Left forelimb (tissue), 1 donor: ENCODE measurements around the gene COL24A1.
"Not testable (repeated sequence)": the region's sequence is repeated elsewhere in the genome, so short reads cannot be mapped to it uniquely, and the experiment has no call there.

Source experiments
- DNase-seq: peaks from one replicate; pipeline ENCODE4 v3.0.0-alpha.2; 2018; ENCODE audit warnings: low spot score

COL24A1 gene

DNA sequence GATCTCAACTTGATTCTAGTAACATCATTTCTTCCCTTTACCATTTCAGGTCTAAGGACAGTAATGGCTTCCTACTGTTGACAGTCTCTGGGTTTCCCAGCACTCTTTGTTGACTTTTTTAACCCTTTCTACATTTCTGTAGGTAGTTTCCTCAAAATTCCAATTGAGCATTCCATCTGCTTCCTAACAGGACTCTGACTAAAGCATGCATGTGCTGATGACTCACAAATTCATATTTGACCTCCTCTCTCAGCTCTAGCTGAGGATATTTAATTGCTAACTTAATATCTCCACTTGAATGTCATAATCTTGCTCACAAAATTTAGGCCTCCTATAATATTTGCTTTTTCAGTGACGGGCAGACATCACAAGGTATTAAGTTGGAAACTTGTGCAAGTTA is 355.1 kb downstream of the COL24A1 start:
- DNase-seq, result no peak

DNA sequence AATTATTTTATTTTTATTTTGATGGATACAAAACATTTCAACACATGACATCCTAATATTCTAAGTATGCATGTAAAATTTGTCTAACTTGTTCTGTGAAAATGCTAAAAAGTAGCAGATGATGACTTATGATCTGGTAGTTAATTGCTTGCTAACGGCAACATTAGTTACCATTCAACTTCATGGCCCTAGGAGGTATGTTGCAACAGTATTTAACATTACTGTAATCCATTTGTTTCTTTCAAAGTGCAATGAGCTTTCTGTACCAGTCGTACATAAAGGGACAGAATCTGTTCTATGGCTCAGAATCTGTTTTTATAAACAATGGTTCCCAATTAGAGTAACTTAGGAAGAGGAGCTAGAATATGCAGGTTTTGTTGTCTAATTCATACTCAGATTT is 356.8 kb downstream of the COL24A1 start:
- DNase-seq, result no peak

DNA sequence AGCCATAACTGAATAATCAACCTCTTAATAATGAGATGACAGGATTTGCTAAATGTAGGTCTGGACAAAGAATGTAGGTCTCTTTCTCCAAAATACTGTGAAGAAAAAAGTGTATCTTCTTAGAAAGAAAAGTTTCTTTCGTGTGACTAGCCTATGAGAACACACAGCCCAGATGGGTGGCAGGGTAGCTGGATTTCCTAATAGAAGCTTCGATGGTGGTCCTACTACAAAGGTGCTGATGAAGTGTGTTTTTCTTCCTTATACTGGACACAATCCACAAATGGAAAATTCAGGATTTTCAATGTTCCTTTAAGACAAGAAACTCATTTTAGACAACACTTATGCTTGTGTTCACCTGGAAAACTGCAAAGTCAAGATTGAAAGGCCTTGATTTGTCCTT is 358.2 kb downstream of the COL24A1 start:
- DNase-seq, result no peak

DNA sequence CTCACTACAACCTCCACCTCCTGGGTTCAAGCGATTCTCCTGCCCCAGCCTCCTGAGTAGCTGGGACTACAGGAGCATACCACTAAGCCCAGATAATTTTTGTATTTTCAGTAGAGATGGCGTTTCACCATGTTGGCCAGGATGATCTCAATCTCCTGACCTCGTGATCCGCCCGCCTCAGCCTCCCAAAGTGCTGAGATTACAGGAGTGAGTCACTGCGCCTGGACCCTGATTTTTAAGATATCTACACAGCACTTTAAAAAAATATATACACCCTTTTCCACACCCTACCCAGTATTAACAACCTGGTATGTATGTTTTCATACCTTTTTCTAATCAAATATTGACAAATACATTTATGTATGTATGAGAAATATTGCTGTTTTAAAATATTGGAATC is 379.6 kb downstream of the COL24A1 start:
- not testable (repeated sequence) for DNase-seq

DNA sequence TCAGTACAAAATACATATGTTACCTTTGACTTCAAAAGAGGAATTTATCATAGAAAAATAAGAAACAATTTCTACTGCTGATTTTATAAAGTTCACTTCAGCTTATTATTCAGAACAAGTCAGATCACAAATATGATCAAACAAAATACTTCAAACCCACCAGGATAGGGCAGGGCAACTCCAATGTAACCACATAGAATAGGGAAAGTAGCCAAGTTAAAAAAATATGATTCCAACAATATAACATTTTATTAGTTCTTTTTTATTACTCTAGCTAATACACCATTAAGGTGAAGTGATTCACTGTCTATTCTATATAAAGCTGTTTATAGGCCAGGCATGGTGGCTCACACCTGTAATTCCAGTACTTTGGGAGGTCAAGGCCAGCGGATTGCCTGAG is 393.8 kb downstream of the COL24A1 start:
- no peak for DNase-seq

DNA sequence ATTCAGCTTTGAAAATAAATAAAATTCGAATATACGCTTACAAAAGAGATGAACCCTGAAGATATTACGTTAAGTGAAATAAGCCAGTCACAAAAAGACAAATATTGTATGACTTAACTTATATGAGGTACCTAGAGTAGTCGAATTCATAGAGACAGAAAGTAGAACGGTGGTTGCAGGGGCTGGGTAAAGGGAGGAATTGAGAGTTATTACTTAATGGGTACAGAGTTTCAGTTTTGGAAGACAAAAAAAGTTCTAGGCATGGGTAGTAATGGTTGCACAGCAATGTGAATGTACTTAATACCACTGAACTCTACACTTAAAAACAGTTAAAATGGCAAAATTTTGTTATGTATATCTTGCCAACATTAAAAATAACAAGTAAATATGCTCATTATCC is 399.7 kb downstream of the COL24A1 start:
- DNase-seq, result no peak

DNA sequence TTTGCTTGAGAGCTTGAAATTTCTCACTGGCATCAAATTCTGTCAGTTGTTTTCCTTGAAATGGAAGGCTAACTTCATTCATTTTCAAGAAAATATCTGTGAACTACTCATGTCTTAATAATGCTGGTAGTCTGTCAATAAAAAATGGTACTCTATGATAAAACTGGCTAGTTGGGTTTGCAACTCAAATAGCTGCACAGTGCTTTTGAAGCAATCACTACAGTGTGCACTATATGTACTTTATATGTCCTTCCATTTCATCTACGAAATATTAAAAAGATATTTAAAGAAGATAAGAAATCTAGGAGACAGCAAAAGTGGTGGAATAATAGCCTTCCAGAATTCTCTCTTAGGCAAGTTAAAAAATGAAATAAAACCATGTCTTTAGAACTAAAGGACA is 408.5 kb downstream of the COL24A1 start:
- DNase-seq, result no peak

DNA sequence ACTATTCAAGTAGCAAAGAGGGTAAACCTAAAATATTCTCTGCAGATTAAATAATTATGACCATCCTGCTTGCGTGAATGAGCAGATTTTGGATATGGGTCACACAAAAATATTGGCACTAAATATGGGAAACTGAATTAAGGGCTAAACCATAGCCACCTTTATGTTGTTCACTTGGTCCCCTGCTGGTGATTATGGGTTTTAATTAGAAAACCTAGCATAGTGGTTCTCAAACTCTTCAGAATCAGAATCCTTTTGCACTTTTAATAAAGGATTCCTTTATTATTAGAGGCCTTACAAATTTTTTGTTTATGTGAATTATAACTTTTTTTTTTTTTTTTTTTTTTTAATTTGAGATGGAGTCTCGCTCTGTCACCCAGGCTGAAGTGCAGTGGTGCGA is 409.8 kb downstream of the COL24A1 start:
- DNase-seq, result no peak

DNA sequence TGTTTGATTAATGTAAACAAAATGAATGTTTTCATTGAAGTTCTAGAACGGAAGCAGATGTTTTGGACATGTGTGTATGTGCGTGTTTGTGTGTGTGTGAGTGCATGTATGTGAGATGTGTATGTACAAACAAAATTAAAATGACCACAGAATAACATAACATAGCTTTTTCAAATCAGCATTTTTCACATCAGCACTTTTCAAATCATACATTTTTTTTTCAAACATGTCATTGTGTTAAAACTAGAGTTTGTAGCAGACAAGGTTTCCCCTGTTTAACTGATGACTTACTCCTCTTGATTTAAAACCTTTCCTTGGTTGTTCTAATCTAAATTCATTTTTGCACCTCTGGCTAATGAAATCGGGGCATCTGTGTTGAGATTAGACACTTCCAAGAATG is 412.8 kb downstream of the COL24A1 start:
- no peak for DNase-seq

DNA sequence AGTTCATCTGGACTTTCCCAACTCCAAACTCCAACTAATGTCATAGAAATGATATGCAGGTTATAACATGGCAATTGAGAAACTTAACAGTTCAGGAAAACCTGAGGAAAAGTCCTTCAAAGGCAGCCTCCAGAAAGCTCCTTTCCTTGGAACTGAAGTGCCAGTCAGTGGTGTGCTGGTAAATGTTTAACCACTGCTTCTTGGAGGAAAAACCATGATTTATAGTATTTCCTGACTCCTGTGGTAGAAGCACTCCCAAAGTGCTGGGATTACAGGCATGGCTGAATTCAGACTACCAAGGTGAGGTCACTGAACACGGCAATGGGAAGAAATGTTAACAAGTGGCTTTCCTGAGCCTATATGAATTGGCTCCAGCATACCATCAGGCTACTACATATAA is 421.6 kb downstream of the COL24A1 start:
- DNase-seq, result no peak

DNA sequence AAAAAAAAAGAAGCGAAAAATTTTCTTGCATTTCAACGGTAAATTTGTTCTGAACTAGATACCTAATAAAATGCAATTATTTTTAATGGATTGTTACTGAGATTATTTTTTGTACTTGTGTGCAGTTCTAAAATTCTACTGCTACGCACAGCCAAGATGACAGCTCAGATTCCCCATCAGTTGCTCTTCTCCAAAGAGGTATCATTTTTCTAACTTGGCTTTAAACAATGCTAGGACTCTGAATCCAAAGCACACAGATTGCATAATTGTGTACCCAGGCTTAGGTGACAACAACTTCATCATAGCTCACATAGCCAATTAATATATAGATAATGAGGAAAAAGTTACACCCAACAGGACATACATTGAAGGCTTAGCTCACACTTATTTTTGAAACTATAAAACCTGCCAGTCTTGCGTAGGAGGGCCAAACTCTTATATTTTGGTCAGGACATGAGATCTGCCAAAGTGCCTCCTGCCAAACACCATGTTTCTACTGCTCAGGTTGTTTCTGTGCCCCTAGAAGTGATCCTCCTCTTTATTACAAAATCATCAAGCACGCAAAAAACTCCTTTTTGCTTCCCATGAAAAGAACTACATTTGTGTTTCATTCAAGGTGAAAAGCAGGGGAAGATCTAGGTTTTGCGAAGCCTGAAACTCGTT is 437.8 kb downstream of the COL24A1 start:
- no peak for DNase-seq

DNA sequence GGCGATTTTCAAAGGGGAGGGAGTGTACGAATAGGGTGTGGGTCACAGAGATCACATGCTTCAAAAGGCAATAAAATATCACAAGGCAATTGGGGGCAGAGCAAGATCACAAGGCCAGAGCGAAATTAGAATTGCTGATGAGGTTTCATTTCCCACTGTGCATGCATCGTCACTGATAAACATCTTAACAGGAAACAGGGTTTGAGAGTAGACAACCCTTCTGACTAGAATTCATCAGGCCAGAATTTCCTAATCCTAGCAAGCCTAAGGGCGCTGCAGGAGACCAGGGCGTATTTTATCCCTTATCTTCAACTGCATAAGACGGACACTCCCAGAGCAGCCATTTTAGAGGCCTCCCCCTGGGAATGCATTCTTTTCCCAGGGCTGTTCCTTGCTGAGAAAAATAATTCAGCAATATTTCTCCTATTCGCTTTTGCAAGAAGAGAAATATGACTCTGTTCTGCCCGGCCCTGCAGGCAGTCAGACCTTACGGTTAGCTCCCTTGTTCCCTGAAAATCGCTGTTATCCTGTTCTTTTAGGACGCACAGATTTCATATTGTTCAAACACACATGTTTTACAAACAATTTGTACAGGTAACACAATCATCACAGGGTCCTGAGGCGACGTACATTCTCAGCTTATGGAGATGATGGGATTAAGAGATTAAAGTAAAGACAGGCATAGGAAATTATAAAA is 442.0 kb downstream of the COL24A1 start:
- not testable (repeated sequence) for DNase-seq

DNA sequence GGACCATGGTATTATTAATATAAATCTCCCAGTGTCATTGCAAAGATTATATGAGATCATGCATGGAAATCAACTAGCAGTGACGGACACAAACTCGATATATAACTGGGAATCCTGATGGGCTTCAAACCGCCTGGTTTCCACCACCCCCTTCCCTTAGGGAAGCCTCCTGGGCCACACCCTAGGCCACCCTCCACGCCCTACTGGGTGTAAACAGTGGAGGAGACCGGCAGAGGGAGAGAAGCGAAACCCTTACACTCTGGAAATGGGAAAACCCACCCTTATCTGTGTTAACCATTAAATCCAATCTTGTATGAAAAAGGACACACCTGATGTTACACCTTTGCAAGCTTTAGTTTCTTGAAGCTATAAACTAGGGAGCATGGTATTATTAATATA is 447.7 kb downstream of the COL24A1 start:
- DNase-seq, result no peak

DNA sequence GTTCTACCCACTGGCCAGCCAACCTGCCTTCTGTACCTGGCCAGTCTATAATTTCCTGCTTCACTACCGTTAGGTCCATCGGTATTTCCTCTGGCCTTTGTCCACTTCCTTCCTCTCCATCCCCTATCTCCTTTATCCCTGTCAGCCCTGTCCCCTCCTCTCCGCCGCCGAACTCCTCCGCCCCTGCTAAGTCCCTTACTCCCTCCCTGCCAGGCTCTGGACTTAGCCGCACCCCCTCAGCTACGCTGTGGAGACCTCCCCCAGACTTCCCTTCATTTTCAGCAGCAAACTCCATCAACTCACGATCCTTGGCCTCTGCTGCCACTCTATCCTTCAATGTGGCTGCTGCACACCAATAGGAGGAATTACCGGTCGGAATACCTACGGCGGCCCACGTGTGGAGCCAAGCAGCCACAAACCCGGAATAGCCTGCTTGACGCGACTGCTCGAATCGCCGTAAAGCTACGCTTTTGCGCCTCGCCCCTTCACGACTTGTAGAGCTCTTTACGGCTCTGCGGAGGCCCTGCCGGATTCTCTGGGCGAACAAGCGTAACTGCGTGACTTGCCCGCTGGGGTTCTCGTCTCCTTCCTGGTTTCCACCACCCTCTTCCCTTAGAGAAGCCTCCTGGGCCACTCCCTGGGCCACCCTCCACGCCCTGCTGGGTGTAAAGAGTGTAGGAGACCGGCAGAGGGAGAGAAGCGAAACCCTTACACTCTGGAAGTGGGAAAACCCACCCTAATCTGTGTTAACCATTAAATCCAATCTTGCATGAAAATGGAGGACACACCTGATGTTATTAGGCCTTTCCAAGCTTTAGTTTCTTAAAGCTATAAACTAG is 448.4 kb downstream of the COL24A1 start, which contains the start of gene ZNHIT6:
TSS of gene ZNHIT6 (minus strand) at position 444 of the 839 bp plus-strand sequence. CDS start at position 295, 149 bp downstream.
- peak; percentile 89 for DNase-seq

DNA sequence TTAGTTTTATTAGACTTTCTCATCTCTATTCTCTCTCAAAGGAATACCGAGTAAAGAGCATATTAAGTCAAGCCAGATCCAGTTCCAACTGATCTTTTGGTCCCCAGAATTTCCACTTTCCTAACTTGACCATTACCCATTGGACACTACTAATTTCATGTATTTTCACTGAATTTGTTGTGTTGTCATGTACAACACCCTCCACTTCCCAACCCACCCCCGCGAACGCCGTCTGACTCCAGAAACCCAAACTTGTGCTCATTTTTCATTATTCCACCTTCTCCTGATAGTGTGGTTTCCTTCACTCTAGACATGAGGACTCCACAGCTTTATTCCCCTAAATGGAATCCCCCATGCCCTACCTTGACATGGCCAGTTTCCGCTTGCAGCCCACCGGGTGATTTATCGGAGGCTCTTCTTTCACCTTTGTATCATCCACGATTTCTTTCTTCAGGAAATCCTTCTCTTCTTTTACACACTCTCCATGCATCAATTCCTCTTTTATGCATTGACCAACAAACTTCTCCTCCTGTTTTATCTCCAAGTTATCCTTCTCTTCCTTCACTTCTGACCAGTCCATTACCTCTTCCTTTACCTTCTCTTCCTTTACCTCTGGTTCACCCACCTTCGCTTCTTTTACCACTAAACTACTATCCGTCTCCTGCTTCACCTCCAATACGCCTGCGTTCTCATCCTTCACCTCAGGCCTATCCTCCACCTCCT is 449.1 kb downstream of the COL24A1 start:
- no peak for DNase-seq

DNA sequence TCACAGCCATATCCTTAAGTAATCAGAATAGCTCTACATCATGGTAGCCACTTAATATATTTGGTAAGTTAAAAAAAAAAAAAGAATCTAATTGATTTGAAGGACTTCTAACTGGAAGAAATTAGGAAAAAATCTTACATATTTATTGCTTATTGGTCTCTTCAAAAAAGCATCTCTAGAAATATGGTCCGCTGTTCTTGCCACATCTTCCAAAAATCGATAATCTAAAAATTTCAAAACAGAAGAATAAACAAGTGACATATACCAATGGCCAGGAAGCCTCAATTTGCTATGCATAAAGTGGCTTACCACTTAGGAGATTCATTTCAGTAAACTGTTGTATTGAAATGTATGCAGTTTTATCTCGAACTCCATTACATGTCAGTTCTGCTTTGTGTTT is 450.6 kb downstream of the COL24A1 start:
- no peak for DNase-seq

DNA sequence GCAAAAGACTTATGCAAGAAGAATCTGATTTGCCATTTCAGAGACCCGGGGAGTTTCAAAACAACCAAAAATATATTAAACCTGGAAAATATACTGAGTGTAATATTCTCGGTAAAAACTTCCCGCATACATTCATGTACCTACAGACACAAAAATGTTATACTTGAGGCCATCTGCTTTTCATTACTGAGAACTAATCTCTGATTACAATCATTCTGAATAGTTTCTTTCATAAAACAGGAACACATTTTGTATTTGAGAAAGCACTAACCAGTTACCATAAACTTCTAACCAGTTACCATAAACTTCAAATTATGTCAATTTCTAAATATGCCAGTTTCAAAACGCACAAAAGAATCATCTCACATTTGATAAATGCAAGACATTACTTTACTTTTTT is 456.1 kb downstream of the COL24A1 start:
- DNase-seq, result no peak

DNA sequence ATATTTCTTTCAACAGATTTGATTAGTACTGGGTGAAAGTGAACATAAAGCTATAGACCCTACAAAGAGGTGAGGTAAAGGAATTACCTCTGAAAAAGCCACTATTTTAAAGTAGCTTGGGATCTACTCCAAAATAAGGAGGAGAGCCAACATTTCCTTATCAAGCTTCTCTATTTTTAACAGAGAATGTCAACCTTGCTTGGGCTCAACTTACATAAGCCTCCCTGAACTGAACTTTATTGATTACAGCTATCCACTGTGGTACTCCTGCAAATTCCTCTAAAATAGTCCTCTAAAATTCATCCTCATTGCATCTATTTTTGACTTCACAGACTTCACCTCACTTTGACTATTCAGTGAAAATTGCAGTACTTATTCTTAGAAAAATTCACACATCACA is 458.7 kb downstream of the COL24A1 start:
- no peak for DNase-seq

DNA sequence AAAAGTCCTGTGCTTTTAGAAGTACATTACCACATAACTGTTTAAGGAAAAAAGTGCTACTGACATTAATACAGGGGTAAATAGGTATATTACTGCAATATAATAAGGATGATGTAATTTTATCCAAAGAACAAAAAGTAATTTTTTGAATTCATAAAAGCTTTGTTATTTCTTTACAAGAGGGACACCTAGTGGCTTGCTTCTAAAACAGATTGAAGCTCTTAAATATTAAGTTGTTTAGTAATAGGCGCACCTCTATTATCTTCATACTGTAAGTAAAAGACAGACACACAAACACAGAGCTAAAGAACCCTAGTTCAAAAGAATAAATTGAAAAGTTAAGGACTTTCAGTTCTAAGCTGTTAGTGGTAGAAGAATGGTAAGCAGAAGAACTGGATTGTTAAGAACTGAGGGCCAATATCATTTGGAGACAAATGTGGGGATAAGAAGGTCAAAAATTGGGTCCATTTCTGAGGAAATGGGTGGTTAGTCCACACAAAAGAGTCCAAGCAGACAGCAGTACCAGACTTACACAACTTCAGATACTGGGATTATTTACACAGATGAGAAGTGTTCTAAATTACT is 463.8 kb downstream of the COL24A1 start:
- no peak for DNase-seq

DNA sequence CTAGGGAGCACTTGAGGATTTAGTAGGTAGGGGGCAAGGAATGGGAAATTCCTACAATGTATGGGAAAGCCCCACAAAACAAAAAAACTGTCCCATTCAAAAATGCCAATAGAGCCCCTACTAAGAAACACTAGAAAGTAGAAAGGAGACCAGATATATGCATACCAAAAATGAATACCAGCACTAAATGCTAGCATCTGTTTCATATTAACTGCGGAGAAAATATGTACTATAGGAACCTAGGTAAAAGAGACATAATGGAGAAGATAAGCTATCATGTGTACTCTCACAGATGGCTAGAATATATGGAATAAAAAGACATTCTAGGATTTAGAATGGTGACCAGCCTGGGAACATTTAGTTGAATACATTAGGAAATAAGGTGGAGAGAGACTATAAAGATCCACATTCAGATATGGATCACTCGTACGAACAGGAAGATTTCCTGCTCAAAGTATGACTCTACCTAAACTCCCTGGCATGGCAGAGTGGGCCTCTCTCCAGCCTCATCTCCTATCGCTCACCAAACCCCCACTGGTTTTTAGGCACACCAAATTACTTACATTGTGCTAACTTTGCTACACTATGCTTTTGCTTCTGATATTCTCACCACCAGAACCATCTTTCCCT is 466.7 kb downstream of the COL24A1 start:
- no peak for DNase-seq

DNA sequence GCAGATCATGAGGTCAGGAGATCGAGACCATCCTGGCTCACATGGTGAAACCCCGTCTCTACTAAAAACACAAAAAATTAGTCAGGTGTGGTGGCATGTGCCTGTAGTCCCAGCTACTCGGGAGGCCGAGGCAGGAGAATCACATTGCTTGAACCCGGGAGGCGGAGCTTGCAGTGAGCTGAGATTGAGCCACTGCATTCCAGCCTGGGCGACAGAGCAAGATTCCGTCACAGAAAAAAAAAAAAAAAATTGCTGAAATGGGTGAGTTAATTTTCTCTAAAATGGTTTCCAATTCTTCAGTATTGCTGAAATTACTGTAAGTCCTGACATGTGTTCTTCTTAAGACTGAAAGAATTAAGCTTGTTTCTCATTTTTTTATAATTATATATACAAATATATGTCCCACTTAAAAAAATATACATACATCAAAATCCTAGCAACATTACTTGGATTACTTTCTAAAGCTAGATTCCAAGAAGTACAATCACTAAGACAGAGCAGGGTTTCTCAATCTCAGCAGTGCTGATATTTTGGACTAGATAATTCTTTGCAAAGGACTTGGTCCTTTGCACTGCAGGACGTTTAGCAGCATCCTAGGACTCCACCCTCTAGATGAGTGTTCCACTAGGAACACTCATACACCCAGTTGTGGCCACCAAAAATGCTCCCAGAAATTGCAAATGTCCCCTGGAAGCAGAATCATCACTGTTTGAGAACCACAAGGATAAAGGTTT is 473.1 kb downstream of the COL24A1 start:
- DNase-seq, result no peak
